GM18498 (cell line): ENCODE results near the gene GNG12.
A peak's percentile ranks its signal among the peaks of the same experiment; 100 is the strongest.

Experiments used
- ATAC-seq: cut with Tn5 transposase; IDR thresholded peaks from one replicate; pipeline ENCODE4 v1.9.1; 2021; ENCODE audit warnings: mild to moderate bottlenecking, moderate library complexity; ENCODE audit not compliant: unreplicated experiment

Gene GNG12

GRCh38 chr1:67832737-67833601 lies at the start of gene GNG12:
TSS of gene GNG12 (minus strand) at chr1:67833467. CDS start at chr1:67707686, 125,781 bp downstream.
- peak; percentile 66 for ATAC-seq

GRCh38 chr1:67882196-67882958 lies 49.1 kb upstream of the GNG12 start:
- ATAC-seq: no peak

GRCh38 chr1:67880056-67880601 lies 46.9 kb upstream of the GNG12 start:
- ATAC-seq: no peak

GRCh38 chr1:67879485-67879884 lies 46.2 kb upstream of the GNG12 start:
- no peak for ATAC-seq

- no peak for ATAC-seq
Measured at GRCh38 chr1:67874501-67875111, 41.3 kb upstream of the GNG12 start.

- no peak for ATAC-seq
Measured at GRCh38 chr1:67869233-67869632, 36.0 kb upstream of the GNG12 start.

- no peak for ATAC-seq
Measured at GRCh38 chr1:67863637-67864036, 30.4 kb upstream of the GNG12 start.

GRCh38 chr1:67862685-67863084 lies 29.4 kb upstream of the GNG12 start:
- ATAC-seq: no peak

- no peak for ATAC-seq
Measured at GRCh38 chr1:67861856-67862516, 28.7 kb upstream of the GNG12 start.

GRCh38 chr1:67860776-67861175 lies 27.5 kb upstream of the GNG12 start:
- no peak for ATAC-seq

GRCh38 chr1:67856921-67857320 lies 23.7 kb upstream of the GNG12 start:
- no peak for ATAC-seq

- ATAC-seq: no peak
Measured at GRCh38 chr1:67855961-67856360, 22.7 kb upstream of the GNG12 start.

- ATAC-seq: no peak
Measured at GRCh38 chr1:67855444-67855843, 22.2 kb upstream of the GNG12 start.

GRCh38 chr1:67853704-67854103 lies 20.4 kb upstream of the GNG12 start:
- ATAC-seq: no peak

- ATAC-seq: no peak
Measured at GRCh38 chr1:67851800-67852199, 18.5 kb upstream of the GNG12 start.

GRCh38 chr1:67850611-67851075 lies 17.4 kb upstream of the GNG12 start:
- no peak for ATAC-seq

- no peak for ATAC-seq
Measured at GRCh38 chr1:67850151-67850551, 16.9 kb upstream of the GNG12 start.

GRCh38 chr1:67847466-67847865 lies 14.2 kb upstream of the GNG12 start:
- no peak for ATAC-seq

GRCh38 chr1:67846538-67846937 lies 13.3 kb upstream of the GNG12 start:
- ATAC-seq: no peak

- no peak for ATAC-seq
Measured at GRCh38 chr1:67844988-67845387, 11.7 kb upstream of the GNG12 start.

GRCh38 chr1:67843746-67844145 lies 10.5 kb upstream of the GNG12 start:
- ATAC-seq: no peak
